Neuronal stem cell (in vitro differentiated cells): ENCODE data around the gene POU4F1.
A peak's percentile ranks its signal among the peaks of the same experiment; 100 is the strongest.

Source experiments
- DNase-seq: peaks from one replicate; pipeline ENCODE4 v3.0.0-alpha.2; 2013; ENCODE audit warnings: low spot score
- H2AFZ ChIP-seq: one replicate; pipeline ENCODE4 v1.6.1; 2013; ENCODE audit warnings: mild to moderate bottlenecking, low read length, inconsistent platforms
- H2AK5ac ChIP-seq: 2 replicates; pipeline ENCODE4 v1.6.1; 2013; ENCODE audit warnings: low read depth, mild to moderate bottlenecking, inconsistent platforms, low read length, moderate library complexity, mixed read lengths
- H2BK120ac ChIP-seq: 2 replicates; pipeline ENCODE4 v1.6.1; 2013; ENCODE audit warnings: low read depth, mild to moderate bottlenecking, inconsistent platforms, low read length, moderate library complexity, mixed read lengths
- H2BK12ac ChIP-seq: one replicate; pipeline ENCODE4 v1.6.1; 2013; ENCODE audit warnings: low read length, inconsistent platforms
- H2BK15ac ChIP-seq: 2 replicates; pipeline ENCODE4 v1.6.1; 2013; ENCODE audit warnings: mild to moderate bottlenecking, low read length, inconsistent platforms, mixed read lengths
- H2BK5ac ChIP-seq: one replicate; pipeline ENCODE4 v1.6.1; 2013; ENCODE audit warnings: inconsistent platforms, mild to moderate bottlenecking, low read length, moderate library complexity
- H3K14ac ChIP-seq: one replicate; pipeline ENCODE4 v1.6.1; 2013; ENCODE audit warnings: low read length, inconsistent platforms
- H3K18ac ChIP-seq: 2 replicates; pipeline ENCODE4 v1.6.1; 2013; ENCODE audit warnings: low read length, inconsistent platforms
- H3K23ac ChIP-seq: 2 replicates; pipeline ENCODE4 v1.6.1; 2013; ENCODE audit warnings: low read depth, mild to moderate bottlenecking, mixed read lengths, low read length, inconsistent platforms; ENCODE audit not compliant: poor library complexity
- H3K27ac ChIP-seq: replicated peaks from 3 replicates; pipeline ENCODE4 v1.5.1; 2013; ENCODE audit warnings: low read length, inconsistent platforms
- H3K27me3 ChIP-seq, 3 experiments: 2 replicates each; pipeline ENCODE4 v1.6.1; 2013; ENCODE audit warnings: low read length in 3 of 3, mild to moderate bottlenecking in 2 of 3, inconsistent platforms in 1 of 3, low read depth in 1 of 3, mixed read lengths in 1 of 3, moderate library complexity in 1 of 3; ENCODE audit not compliant: control insufficient read depth in 3 of 3, insufficient read depth in 3 of 3
- H3K36me3 ChIP-seq, 2 donors: replicated peaks in 1 of 2; 2 replicates each; pipeline ENCODE4 v1.6.1; 2013; ENCODE audit warnings: low read length in 2 of 2; ENCODE audit not compliant: control insufficient read depth in 2 of 2, insufficient read depth in 2 of 2
- H3K4ac ChIP-seq: 2 replicates; pipeline ENCODE4 v1.6.1; 2013; ENCODE audit warnings: inconsistent platforms, mild to moderate bottlenecking, low read length, moderate library complexity
- H3K4me1 ChIP-seq, 2 donors: 1 replicate in 1 of 2; 2 replicates in 1 of 2; pipeline ENCODE4 v1.6.1; 2013; ENCODE audit warnings: low read length in 2 of 2, low read depth in 1 of 2; ENCODE audit not compliant: control insufficient read depth in 2 of 2, insufficient read depth in 1 of 2
- H3K4me2 ChIP-seq: one replicate; pipeline ENCODE4 v1.6.1; 2013; ENCODE audit warnings: mild to moderate bottlenecking, low read length, inconsistent platforms; ENCODE audit not compliant: insufficient read depth, poor library complexity, severe bottlenecking
- H3K4me3 ChIP-seq, 2 donors: 2 replicates each; pipeline ENCODE4 v1.5.1; 2013; ENCODE audit warnings: low read length in 2 of 2, mild to moderate bottlenecking in 2 of 2, inconsistent platforms in 1 of 2, moderate library complexity in 1 of 2
- H3K79me1 ChIP-seq: one replicate; pipeline ENCODE4 v1.6.1; 2013; ENCODE audit warnings: low read depth, mild to moderate bottlenecking, inconsistent platforms, low read length, moderate library complexity
- H3K9ac ChIP-seq: one replicate; pipeline ENCODE4 v1.6.1; 2013; ENCODE audit warnings: mild to moderate bottlenecking, low read depth, low read length, inconsistent platforms; ENCODE audit not compliant: poor library complexity
- H3K9me3 ChIP-seq, 2 donors: replicated peaks in 1 of 2; 2 replicates each; pipeline versions ENCODE3 to v1.6.1; 2013; ENCODE audit warnings: low read length in 2 of 2, mild to moderate bottlenecking in 2 of 2, inconsistent platforms in 1 of 2, low read depth in 1 of 2, mixed read lengths in 1 of 2, moderate library complexity in 1 of 2; ENCODE audit not compliant: control insufficient read depth in 2 of 2, insufficient read depth in 1 of 2
- H4K8ac ChIP-seq: one replicate; pipeline ENCODE4 v1.6.1; 2013; ENCODE audit warnings: low read depth, mild to moderate bottlenecking, inconsistent platforms, low read length, moderate library complexity
- H4K91ac ChIP-seq: one replicate; pipeline ENCODE4 v1.6.1; 2013; ENCODE audit warnings: low read length, low read depth, mild to moderate bottlenecking, inconsistent platforms; ENCODE audit not compliant: poor library complexity
- WGBS, 2 donors: extraction: QIAGEN DNeasy Blood & Tissue Kit; methylation state at CpG; one replicate each; pipeline ENCODE4 v1.1.7; 2013; ENCODE audit warnings: missing lambda C conversion rate in 2 of 2, mixed read lengths in 1 of 2; ENCODE audit not compliant: insufficient read length in 2 of 2, insufficient replicate concordance in 1 of 2; ENCODE audit errors: extremely low coverage in 2 of 2; 5-methylcytosine and 5-hydroxymethylcytosine counted together

Gene POU4F1

GRCh38 chr13:78589206-78589605 is 14.1 kb downstream of the POU4F1 start:
- H2AFZ ChIP-seq: no peak overlapping the region
- H3K9me3 ChIP-seq: no peaks in the 10 kb centered on the region
- H2BK120ac ChIP-seq: no peak overlapping the region
- peaks cover 5 to 84% (median 37%) of the 10 kb centered on the region in 3 experiments for H3K27me3 ChIP-seq
- H3K4me2 ChIP-seq: no peak overlapping the region
- no peak overlapping the region for H2BK5ac ChIP-seq
- H3K4me1 ChIP-seq: peaks cover 2 to 4% of the 10 kb centered on the region in 2 donors
- H3K14ac ChIP-seq: no peak overlapping the region
- H3K9ac ChIP-seq: no peak overlapping the region
- no peak overlapping the region for H3K4ac ChIP-seq
- H3K79me1 ChIP-seq: no peaks in the 10 kb centered on the region
- no peaks in the 10 kb centered on the region for H3K36me3 ChIP-seq
- H2AK5ac ChIP-seq: no peak overlapping the region
- WGBS, 2 donors: no CpG with 5 or more reads among the region's 7 CpGs
- H3K23ac ChIP-seq: no peak overlapping the region
- H2BK15ac ChIP-seq: no peak overlapping the region
- no peak overlapping the region for H4K8ac ChIP-seq
- DNase-seq: peak; percentile 79
- no peak overlapping the region for H3K27ac ChIP-seq
- no peak overlapping the region for H4K91ac ChIP-seq
- no peak overlapping the region for H2BK12ac ChIP-seq
- no peak overlapping the region for H3K18ac ChIP-seq
- no peak overlapping the region for H3K4me3 ChIP-seq

DNA sequence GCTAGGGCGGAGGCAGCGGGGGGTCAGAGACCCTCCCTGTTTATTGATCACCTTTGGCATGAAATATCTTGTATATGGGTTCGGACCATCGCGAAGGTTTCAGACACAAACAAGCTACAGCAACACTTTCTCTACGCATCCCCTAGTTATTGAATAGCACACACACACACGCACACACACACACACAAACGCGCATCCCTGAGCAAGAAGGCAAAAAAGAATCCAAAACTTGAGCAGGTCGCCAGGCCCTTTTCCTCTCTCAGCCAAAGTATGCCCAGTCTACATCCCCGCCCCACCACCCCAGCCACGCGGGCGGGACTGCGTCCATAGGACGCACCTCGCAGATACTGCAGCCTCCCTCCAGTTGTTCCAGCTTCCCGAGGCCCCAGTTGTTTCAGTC is 16.0 kb downstream of the POU4F1 start:
- Histone ChIP-seq H2BK15ac (no peak overlapping the region), H3K4me3 (no peak overlapping the region), H3K9ac (no peak overlapping the region), H2AFZ (no peak overlapping the region), H3K23ac (no peak overlapping the region), H3K4ac (no peak overlapping the region), H3K14ac (no peak overlapping the region), H3K27me3 (peaks cover 3 to 72% (median 20%) of the 10 kb centered on the region in 3 experiments), H3K4me1 (no peaks in the 10 kb centered on the region), H2BK5ac (no peak overlapping the region), H4K8ac (no peak overlapping the region), H3K36me3 (no peaks in the 10 kb centered on the region), H2BK12ac (no peak overlapping the region), H4K91ac (no peak overlapping the region), H3K4me2 (no peak overlapping the region), H2AK5ac (no peak overlapping the region), H3K27ac (no peak overlapping the region), H3K9me3 (no peaks in the 10 kb centered on the region), H3K79me1 (no peaks in the 10 kb centered on the region), H2BK120ac (no peak overlapping the region), H3K18ac (no peak overlapping the region)
- DNase-seq: peak; percentile 31
- no CpG with 5 or more reads among the region's 18 CpGs for WGBS, 2 donors

GRCh38 chr13:78586706-78587105 is 16.6 kb downstream of the POU4F1 start:
- H3K18ac ChIP-seq: no peak overlapping the region
- H3K36me3 ChIP-seq: no peaks in the 10 kb centered on the region
- no peak overlapping the region for H3K4ac ChIP-seq
- no peaks in the 10 kb centered on the region for H3K4me1 ChIP-seq
- no peak overlapping the region for H2AFZ ChIP-seq
- no peak overlapping the region for H2BK12ac ChIP-seq
- H3K9me3 ChIP-seq: no peaks in the 10 kb centered on the region
- peaks cover 3 to 70% (median 19%) of the 10 kb centered on the region in 3 experiments for H3K27me3 ChIP-seq
- no peak overlapping the region for H3K9ac ChIP-seq
- no peak overlapping the region for H4K8ac ChIP-seq
- H3K23ac ChIP-seq: no peak overlapping the region
- H3K4me2 ChIP-seq: no peak overlapping the region
- peak; percentile 61 for DNase-seq
- H3K27ac ChIP-seq: no peak overlapping the region
- no peak overlapping the region for H2BK120ac ChIP-seq
- H2BK5ac ChIP-seq: no peak overlapping the region
- no peak overlapping the region for H3K14ac ChIP-seq
- H2BK15ac ChIP-seq: no peak overlapping the region
- H3K79me1 ChIP-seq: no peaks in the 10 kb centered on the region
- no peak overlapping the region for H2AK5ac ChIP-seq
- WGBS, 2 donors: no CpG with 5 or more reads among the region's 21 CpGs
- H3K4me3 ChIP-seq: no peak overlapping the region
- H4K91ac ChIP-seq: no peak overlapping the region

DNA sequence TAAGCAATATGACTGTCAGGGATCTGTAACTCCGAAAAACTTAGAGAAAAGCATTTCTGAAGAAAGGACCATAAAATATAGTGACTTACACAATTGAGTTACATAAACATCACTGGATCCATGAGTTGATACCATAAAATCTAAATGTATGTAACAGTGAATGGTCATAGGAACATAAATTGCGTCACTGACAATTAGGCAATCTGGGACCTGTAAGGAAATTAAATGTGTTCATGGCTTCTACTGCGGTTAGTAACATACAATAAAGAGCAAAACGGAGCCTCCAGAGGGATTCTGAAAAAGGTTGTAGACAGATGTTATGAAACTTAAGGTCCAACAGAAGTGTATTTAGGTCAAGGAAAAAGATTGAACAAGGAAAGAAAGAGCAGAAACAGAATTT is 27.1 kb downstream of the POU4F1 start:
- peaks cover 0 to 7% (median 0%) of the 10 kb centered on the region in 3 experiments for H3K27me3 ChIP-seq

More for the DNA sequence above, 27.1 kb downstream of the POU4F1 start:
- no peak overlapping the region for H3K18ac ChIP-seq
- H3K9ac ChIP-seq: no peak overlapping the region
- no peak overlapping the region for H2BK120ac ChIP-seq
- H2AK5ac ChIP-seq: no peak overlapping the region
- no peak overlapping the region for H3K14ac ChIP-seq
- no peak overlapping the region for H3K4me3 ChIP-seq
- WGBS, 2 donors: no CpG with 5 or more reads among the region's 4 CpGs
- H2BK12ac ChIP-seq: no peak overlapping the region
- DNase-seq: no peak
- no peaks in the 10 kb centered on the region for H3K4me1 ChIP-seq
- H4K91ac ChIP-seq: no peak overlapping the region
- no peak overlapping the region for H3K23ac ChIP-seq
- H3K79me1 ChIP-seq: no peaks in the 10 kb centered on the region
- H3K27ac ChIP-seq: no peak overlapping the region
- no peak overlapping the region for H2AFZ ChIP-seq
- no peak overlapping the region for H2BK5ac ChIP-seq
- no peak overlapping the region for H4K8ac ChIP-seq
- no peak overlapping the region for H3K4ac ChIP-seq
- no peak overlapping the region for H2BK15ac ChIP-seq
- no peaks in the 10 kb centered on the region for H3K36me3 ChIP-seq
- no peak overlapping the region for H3K4me2 ChIP-seq
- no peaks in the 10 kb centered on the region for H3K9me3 ChIP-seq
